Measurements from ENCODE around the gene GNE. TPM values are rescaled to one million over a fixed set of nuclear protein-coding genes. Genes with fewer than 3 reads are reported as not detected.

The GNE gene
- total and polyA plus RNA-seq, 10 of the 15 experiments (the other 5 are each of a cell fraction or from before 2014, with no cell fraction given) = 4.1 to 13.6 (median 10.7) TPM

DNA sequence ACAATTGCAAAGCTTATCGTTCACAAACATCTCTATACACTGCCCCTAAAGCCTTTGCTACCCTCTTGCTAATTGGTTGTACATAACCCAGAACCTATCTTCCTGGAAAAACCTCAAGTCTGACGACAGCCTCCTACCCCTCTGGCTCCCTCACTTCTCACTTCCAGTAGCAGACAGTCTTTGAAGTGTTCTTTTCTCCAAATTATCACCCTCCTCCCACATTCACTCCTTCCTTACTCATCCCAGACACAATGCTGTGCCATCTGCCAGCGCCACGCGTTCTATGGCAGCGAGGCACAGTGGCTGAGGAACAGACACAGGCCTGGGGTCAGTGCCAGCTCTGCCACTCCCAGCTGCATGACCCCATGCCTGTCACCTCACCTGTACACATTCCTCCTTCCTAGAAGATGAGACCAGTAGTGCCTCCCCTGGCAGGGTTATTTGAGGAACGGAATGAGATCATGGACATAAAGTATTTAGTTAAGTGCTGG lies 39.8 kb downstream of the GNE start (continued):
- TF ChIP-seq, protein P1, sequence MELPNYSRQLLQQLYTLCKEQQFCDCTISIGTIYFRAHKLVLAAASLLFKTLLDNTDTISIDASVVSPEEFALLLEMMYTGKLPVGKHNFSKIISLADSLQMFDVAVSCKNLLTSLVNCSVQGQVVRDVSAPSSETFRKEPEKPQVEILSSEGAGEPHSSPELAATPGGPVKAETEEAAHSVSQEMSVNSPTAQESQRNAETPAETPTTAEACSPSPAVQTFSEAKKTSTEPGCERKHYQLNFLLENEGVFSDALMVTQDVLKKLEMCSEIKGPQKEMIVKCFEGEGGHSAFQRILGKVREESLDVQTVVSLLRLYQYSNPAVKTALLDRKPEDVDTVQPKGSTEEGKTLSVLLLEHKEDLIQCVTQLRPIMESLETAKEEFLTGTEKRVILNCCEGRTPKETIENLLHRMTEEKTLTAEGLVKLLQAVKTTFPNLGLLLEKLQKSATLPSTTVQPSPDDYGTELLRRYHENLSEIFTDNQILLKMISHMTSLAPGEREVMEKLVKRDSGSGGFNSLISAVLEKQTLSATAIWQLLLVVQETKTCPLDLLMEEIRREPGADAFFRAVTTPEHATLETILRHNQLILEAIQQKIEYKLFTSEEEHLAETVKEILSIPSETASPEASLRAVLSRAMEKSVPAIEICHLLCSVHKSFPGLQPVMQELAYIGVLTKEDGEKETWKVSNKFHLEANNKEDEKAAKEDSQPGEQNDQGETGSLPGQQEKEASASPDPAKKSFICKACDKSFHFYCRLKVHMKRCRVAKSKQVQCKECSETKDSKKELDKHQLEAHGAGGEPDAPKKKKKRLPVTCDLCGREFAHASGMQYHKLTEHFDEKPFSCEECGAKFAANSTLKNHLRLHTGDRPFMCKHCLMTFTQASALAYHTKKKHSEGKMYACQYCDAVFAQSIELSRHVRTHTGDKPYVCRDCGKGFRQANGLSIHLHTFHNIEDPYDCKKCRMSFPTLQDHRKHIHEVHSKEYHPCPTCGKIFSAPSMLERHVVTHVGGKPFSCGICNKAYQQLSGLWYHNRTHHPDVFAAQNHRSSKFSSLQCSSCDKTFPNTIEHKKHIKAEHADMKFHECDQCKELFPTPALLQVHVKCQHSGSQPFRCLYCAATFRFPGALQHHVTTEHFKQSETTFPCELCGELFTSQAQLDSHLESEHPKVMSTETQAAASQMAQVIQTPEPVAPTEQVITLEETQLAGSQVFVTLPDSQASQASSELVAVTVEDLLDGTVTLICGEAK (IDR thresholded peaks at IDR 0.05; ENCODE audit: borderline replicate concordance) = no peak
- no peak for TF ChIP-seq SIN3A (IDR thresholded peaks at IDR 0.05; ENCODE audit: low read depth, low read length)
- no peak for TF ChIP-seq PAX5 (IDR thresholded peaks at IDR 0.05; ENCODE audit: borderline replicate concordance, low read depth, low read length)
- TF ChIP-seq, protein P2, sequence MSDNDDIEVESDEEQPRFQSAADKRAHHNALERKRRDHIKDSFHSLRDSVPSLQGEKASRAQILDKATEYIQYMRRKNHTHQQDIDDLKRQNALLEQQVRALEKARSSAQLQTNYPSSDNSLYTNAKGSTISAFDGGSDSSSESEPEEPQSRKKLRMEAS (IDR thresholded peaks at IDR 0.05; ENCODE audit: low read depth, low read length) = no peak

DNA sequence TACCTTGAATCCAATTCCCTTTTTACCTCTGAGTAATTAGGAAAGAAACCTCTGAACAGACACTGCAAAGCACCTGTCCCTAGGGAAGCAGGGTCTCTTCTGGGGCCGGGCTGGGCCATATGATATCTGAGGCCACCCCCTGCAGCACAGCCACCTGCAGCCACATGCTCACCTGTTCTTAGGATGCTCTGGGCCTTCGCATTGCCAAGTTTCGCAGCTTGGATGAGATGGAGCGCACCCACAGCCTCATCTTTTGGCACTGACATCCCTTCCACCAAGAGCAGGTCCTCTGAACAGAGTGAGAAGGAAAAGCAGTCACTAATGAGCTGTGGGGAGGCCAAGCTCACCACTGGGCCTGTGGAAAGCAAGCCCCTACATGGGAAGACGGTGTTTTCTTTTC lies 40.2 kb downstream of the GNE start:
- ATAC-seq (no peak), FAIRE-seq (no peak), DNase-seq (ENCODE audit: low read depth, low spot score) (no peak)
- no peak overlapping the region for H3K27ac ChIP-seq (ENCODE audit: control insufficient read depth, insufficient read depth)
- in situ Hi-C loops (cut with MboI) (no loop called here), intact Hi-C loops (cut with micrococcal nuclease; ENCODE audit: unreplicated experiment) (no loop called here)
- BruUV-seq (replicated peaks) = no TSS peak
- no peaks in the 10 kb centered on the region for H3K27me3 ChIP-seq (replicated peaks in 1 of 2; ENCODE audit: control insufficient read depth in 2 of 2, insufficient read depth in 2 of 2, low read length in 1 of 2)
- H2AFZ ChIP-seq (ENCODE audit: control insufficient read depth, low read depth, low read length) = no peak overlapping the region
- no peak overlapping the region for H3K9ac ChIP-seq (ENCODE audit: control insufficient read depth, insufficient read depth, low read length)
- peaks cover under 1% of the 10 kb centered on the region; the same call in 1 of the 3 replicates for H3K9me3 ChIP-seq (replicated peaks; ENCODE audit: control insufficient read depth, insufficient read depth, low read length)
- no peak overlapping the region for H3K4me3 ChIP-seq
- no peaks in the 10 kb centered on the region for H3K79me2 ChIP-seq (ENCODE audit: control insufficient read depth, insufficient read depth, low read length)
- H3K36me3 ChIP-seq (ENCODE audit: control insufficient read depth in 2 of 2, insufficient read depth in 2 of 2, low read length in 1 of 2) = peaks cover 22 to 40% of the 10 kb centered on the region in 2 experiments
- POLR2A ChIA-PET = no interaction called here
- RAD21 ChIA-PET (ENCODE audit: unreplicated experiment) = no interaction called here
- no peaks in the 10 kb centered on the region for H3K4me1 ChIP-seq (ENCODE audit: control insufficient read depth, insufficient read depth, low read length)
- SMC1A ChIA-PET (ENCODE audit: uncharacterized antibody, unreplicated experiment) = interaction anchor here (0.5 kb wide), 1 partner anchor 1245 kb away, joined by 3 read pairs; no protein-coding TSS in a partner anchor
- TF ChIP-seq KLF5 (IDR thresholded peaks at IDR 0.05; ENCODE audit: partially characterized antibody) (no peak), MTA3 (IDR thresholded peaks at IDR 0.05; ENCODE audit: borderline replicate concordance, low read length) (no peak), IKZF2 (IDR thresholded peaks at IDR 0.05) (no peak), TCF12 (IDR thresholded peaks at IDR 0.05; ENCODE audit: low read depth, low read length) (no peak), PML (IDR thresholded peaks at IDR 0.05; ENCODE audit: low read length) (no peak), SIX5 (IDR thresholded peaks at IDR 0.05; ENCODE audit: low read depth, low read length, severe bottlenecking) (no peak), RELA (IDR thresholded peaks at IDR 0.05; ENCODE audit: borderline replicate concordance, partially characterized antibody) (no peak), RB1 (IDR thresholded peaks at IDR 0.05; ENCODE audit: borderline replicate concordance) (no peak), HDAC6 (IDR thresholded peaks at IDR 0.05; ENCODE audit: unreplicated experiment) (no peak), POLR2AphosphoS2 (IDR thresholded peaks at IDR 0.05; ENCODE audit: low read depth, low read length) (no peak)
- TF ChIP-seq, protein P3, sequence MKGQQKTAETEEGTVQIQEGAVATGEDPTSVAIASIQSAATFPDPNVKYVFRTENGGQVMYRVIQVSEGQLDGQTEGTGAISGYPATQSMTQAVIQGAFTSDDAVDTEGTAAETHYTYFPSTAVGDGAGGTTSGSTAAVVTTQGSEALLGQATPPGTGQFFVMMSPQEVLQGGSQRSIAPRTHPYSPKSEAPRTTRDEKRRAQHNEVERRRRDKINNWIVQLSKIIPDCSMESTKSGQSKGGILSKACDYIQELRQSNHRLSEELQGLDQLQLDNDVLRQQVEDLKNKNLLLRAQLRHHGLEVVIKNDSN (IDR thresholded peaks at IDR 0.05; ENCODE audit: borderline replicate concordance, extremely low read length, insufficient read depth, low read depth, low read length) = no peak
- H3K4me2 ChIP-seq (ENCODE audit: control insufficient read depth, insufficient read depth) = no peak overlapping the region
- WGBS (ENCODE audit: insufficient coverage, insufficient replicate concordance, low lambda C conversion rate, missing lambda C conversion rate) = 77% methylated on average over 5 of the region's 5 CpGs
- CTCF ChIA-PET = interaction anchor here (0.8 kb wide), 1 partner anchor 15 kb away, joined by 3 read pairs; no protein-coding TSS in a partner anchor
- no peaks in the 10 kb centered on the region for H4K20me1 ChIP-seq (ENCODE audit: control insufficient read depth, insufficient read depth)

Measured in GM12878 (cell line).